22Rv1 (cell line): ENCODE results near the gene PLCB1.

Experiments
- CTCF ChIP-seq: fragments of 450-650 bp; IDR thresholded peaks from 2 replicates; pipeline ENCODE4 v1.5.1; 2017; ENCODE audit warnings: mild to moderate bottlenecking
- ZFX ChIP-seq: fragments of 450-650 bp; IDR thresholded peaks from 2 replicates; pipeline ENCODE4 v1.6.1; 2017; ENCODE audit warnings: antibody characterized with exemption, borderline replicate concordance

GRCh38 chr20:8116067-8116811 lies 15.8 kb upstream of the PLCB1 start:
- TF ChIP-seq CTCF (no peak), ZFX (no peak)
